ENCODE results near the gene SHOC2. TPM values are rescaled to one million over a fixed set of nuclear protein-coding genes. Genes with fewer than 3 reads are reported as not detected.

Gene SHOC2
- total and polyA plus RNA-seq, 2 of the 13 experiments (the other 11 are each of a cell fraction or from before 2014, with no cell fraction given) = 8.6 to 25.5 TPM

DNA sequence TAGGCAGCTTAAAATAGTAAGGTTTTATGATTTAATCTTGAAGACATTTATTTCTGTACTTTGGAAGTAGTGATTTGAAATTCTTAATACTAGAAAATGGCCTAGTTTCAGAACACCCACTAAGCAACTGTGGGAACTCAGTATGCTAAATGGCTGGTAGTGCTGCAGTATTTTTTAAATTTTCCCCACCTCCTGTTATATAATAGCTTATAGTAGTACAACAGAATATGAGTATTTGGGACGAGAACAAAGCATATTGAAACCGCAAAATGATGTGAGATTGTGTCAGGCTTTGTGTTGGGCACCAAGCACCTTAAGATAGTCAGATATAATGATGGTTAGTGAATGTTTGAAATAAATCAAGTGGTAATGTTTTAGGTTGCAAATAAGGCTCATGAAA lies 8.1 kb downstream of the SHOC2 start:
- CTCF ChIA-PET (ENCODE audit: low intra/inter-chr PET ratio, low total read pairs) = no interaction called here
- POLR2A ChIA-PET = interaction anchor here (1.1 to 2.5 kb wide), 2 partner anchors 8 to 9 kb away, joined by 5 to 12 read pairs; partner anchors contain the start of genes BBIP1 and SHOC2
- intact Hi-C loops (cut with micrococcal nuclease; ENCODE audit: unreplicated experiment) (no loop called here), in situ Hi-C loops (cut with HindIII; ENCODE audit: extremely low pct_ligation_motif_present, low pct_unique_long_range_greater_than_20kb) (no loop called here)
- Histone ChIP-seq H2AFZ (ENCODE audit: low read length) (no peak overlapping the region), H3K9ac (ENCODE audit: insufficient read depth, low read depth, low read length) (no peak overlapping the region), H3K4me3 (replicated peaks in 1 of 3; ENCODE audit: insufficient read depth in 1 of 3, low read depth in 2 of 3, low read length in 3 of 3) (no peak overlapping the region), H3K4me2 (ENCODE audit: low read depth, low read length) (no peak overlapping the region), H3K27ac (ENCODE audit: extremely low read length, insufficient read depth, low read length) (no peak overlapping the region), H3K4me1 (ENCODE audit: insufficient read depth, low read length) (peaks cover 26% of the 10 kb centered on the region), H3K36me3 (replicated peaks in 1 of 2; ENCODE audit: control insufficient read depth in 1 of 2, insufficient read depth in 2 of 2, low read length in 2 of 2) (no peaks in the 10 kb centered on the region), H3K9me3 (ENCODE audit: low read length) (no peaks in the 10 kb centered on the region), H3K79me2 (ENCODE audit: insufficient read depth, low read length) (peaks cover 97% of the 10 kb centered on the region), H4K20me1 (ENCODE audit: insufficient read depth, low read length) (peaks cover 18% of the 10 kb centered on the region; the same call in 1 of the 2 replicates), H3K27me3 (ENCODE audit: control insufficient read depth in 1 of 2, insufficient read depth in 2 of 2, low read length in 2 of 2) (no peaks in the 10 kb centered on the region)
- ATAC-seq (no peak), DNase-seq (ENCODE audit: low spot score) (no peak), FAIRE-seq (no peak)
- BruUV-seq (replicated peaks) = no TSS peak
- 98% methylated on average over 2 of the region's 2 CpGs for WGBS (ENCODE audit: low lambda C conversion rate)
- TF ChIP-seq, protein P1, sequence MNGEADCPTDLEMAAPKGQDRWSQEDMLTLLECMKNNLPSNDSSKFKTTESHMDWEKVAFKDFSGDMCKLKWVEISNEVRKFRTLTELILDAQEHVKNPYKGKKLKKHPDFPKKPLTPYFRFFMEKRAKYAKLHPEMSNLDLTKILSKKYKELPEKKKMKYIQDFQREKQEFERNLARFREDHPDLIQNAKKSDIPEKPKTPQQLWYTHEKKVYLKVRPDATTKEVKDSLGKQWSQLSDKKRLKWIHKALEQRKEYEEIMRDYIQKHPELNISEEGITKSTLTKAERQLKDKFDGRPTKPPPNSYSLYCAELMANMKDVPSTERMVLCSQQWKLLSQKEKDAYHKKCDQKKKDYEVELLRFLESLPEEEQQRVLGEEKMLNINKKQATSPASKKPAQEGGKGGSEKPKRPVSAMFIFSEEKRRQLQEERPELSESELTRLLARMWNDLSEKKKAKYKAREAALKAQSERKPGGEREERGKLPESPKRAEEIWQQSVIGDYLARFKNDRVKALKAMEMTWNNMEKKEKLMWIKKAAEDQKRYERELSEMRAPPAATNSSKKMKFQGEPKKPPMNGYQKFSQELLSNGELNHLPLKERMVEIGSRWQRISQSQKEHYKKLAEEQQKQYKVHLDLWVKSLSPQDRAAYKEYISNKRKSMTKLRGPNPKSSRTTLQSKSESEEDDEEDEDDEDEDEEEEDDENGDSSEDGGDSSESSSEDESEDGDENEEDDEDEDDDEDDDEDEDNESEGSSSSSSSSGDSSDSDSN (CRISPR knock-in tag; IDR thresholded peaks at IDR 0.05) = no peak
- TF ChIP-seq SAP130 (CRISPR knock-in tag; IDR thresholded peaks at IDR 0.05; ENCODE audit: low read depth) = no peak
- TF ChIP-seq, protein P2, sequence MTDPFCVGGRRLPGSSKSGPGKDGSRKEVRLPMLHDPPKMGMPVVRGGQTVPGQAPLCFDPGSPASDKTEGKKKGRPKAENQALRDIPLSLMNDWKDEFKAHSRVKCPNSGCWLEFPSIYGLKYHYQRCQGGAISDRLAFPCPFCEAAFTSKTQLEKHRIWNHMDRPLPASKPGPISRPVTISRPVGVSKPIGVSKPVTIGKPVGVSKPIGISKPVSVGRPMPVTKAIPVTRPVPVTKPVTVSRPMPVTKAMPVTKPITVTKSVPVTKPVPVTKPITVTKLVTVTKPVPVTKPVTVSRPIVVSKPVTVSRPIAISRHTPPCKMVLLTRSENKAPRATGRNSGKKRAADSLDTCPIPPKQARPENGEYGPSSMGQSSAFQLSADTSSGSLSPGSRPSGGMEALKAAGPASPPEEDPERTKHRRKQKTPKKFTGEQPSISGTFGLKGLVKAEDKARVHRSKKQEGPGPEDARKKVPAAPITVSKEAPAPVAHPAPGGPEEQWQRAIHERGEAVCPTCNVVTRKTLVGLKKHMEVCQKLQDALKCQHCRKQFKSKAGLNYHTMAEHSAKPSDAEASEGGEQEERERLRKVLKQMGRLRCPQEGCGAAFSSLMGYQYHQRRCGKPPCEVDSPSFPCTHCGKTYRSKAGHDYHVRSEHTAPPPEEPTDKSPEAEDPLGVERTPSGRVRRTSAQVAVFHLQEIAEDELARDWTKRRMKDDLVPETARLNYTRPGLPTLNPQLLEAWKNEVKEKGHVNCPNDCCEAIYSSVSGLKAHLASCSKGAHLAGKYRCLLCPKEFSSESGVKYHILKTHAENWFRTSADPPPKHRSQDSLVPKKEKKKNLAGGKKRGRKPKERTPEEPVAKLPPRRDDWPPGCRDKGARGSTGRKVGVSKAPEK (CRISPR knock-in tag; IDR thresholded peaks at IDR 0.05; ENCODE audit: borderline replicate concordance) = no peak
- TF ChIP-seq SP1 (IDR thresholded peaks at IDR 0.05) = no peak
- no peak for TF ChIP-seq SP1 (CRISPR knock-in tag; IDR thresholded peaks at IDR 0.05)
